Muscle of leg (tissue), 11 donors: ENCODE results near the gene MYO1F. TPM values are rescaled to one million over a fixed set of nuclear protein-coding genes. Genes with fewer than 3 reads are reported as not detected.

Experiments
- DNase-seq: peaks from one replicate; pipeline ENCODE4 v3.0.0; 2013
- H3K27ac ChIP-seq: one replicate; pipeline ENCODE4 v1.5.1; 2013; ENCODE audit warnings: mild to moderate bottlenecking, low read length, control low read depth
- H3K27me3 ChIP-seq: one replicate; pipeline ENCODE4 v1.6.1; 2013; ENCODE audit warnings: low read length; ENCODE audit not compliant: control insufficient read depth, insufficient read depth
- H3K36me3 ChIP-seq: one replicate; pipeline ENCODE4 v1.6.1; 2013; ENCODE audit warnings: low read length; ENCODE audit not compliant: control insufficient read depth, insufficient read depth
- H3K4me1 ChIP-seq: one replicate; pipeline ENCODE4 v1.6.1; 2013; ENCODE audit warnings: low read length; ENCODE audit not compliant: control insufficient read depth, insufficient read depth
- H3K4me3 ChIP-seq: one replicate; pipeline ENCODE4 v1.5.1; 2013; ENCODE audit warnings: low read length, control low read depth
- H3K9me3 ChIP-seq: replicated peaks from 2 replicates; pipeline ENCODE4 v1.6.1; 2013; ENCODE audit warnings: low read depth, low read length; ENCODE audit not compliant: control insufficient read depth
- WGBS: methylation state at CpG from one replicate; pipeline ENCODE4 v1.1.5; 2013; ENCODE audit warnings: missing lambda C conversion rate; ENCODE audit not compliant: insufficient coverage; 5-methylcytosine and 5-hydroxymethylcytosine counted together
- polyA plus RNA-seq, 8 donors: library from polyadenylated mRNA; unstranded; fragments of 120-200 nt; gene quantifications; one replicate each; pipeline versions ENCODE4 v1.2.1 to v1.2.3, GENCODE V29; 2013; ENCODE audit warnings: inconsistent platforms in 1 of 8, low replicate concordance in 1 of 8; ENCODE audit not compliant: insufficient read length in 8 of 8, insufficient read depth in 1 of 8
- total RNA-seq: library from RNA; stranded (reverse); fragments of 120-200 nt; gene quantifications from one replicate; pipeline ENCODE4 v1.2.4, GENCODE V29; 2013

The MYO1F gene
- total and polyA plus RNA-seq, 9 donors: 2.3 to 9.2 (median 5.3) TPM

DNA sequence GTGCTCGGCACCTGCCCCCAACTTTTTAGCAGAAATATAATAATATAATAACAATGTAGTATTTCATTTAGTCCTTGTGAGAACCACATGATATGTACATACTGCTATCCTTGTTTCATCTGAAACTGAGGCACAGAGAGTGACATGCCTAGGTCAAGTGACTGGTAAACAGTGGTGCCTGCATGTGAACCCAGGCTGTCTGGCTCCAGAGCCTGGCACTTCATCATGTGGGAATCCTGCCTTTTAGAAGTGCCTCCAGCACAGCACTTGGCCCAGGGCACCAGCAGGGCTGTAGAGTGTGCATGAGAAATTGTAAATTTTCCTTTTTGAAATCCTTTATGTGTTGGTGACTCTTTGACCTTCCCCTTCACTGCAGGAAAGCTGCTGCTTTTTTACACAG, 102.2 kb downstream of the MYO1F start:
- Histone ChIP-seq H3K36me3 (peaks cover 80% of the 10 kb centered on the region), H3K4me3 (no peak overlapping the region), H3K27me3 (no peaks in the 10 kb centered on the region), H3K4me1 (peaks cover 3% of the 10 kb centered on the region), H3K27ac (no peak overlapping the region), H3K9me3 (no peaks in the 10 kb centered on the region)
- WGBS: no CpG with 5 or more reads among the region's 1 CpG
- DNase-seq: no peak

DNA sequence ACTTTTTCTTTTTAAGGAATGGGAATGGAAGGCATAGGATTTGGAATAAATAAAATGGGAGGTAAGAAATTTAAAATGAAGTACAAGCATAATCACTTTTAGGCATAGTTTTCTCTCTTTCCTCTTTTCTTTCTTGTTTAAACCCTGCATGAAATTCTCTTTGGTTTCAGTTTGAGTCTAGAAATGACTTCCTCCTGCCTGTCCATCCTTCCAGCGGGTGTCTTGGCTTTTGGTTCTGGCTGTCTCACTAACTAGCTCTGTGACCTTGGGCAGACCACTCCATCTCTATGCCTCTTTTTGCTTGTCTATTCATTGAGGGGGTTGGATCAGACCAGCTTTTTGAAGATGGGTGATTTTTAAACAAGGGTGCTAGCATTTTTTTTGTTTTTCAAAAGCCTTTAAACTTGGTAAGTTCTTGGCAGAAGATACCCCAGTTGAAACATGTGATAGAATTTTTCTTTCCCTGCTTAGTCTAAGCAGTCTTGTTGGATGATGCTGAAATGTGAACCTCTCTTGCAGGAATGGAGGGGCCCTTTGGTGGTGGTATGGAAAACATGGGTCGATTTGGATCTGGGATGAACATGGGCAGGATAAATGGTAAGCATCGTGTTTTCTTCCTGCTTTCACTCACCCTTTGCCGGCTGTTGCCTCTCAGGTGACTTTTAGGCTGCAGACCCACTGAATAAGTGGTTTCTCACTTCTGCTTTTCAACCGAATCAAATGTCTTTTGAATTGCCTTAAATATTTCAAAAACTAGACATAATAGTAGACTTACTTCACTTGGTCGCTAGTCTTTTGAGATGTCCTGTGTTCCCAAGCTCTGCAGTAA, 103.4 kb downstream of the MYO1F start:
- peaks cover 87% of the 10 kb centered on the region for H3K36me3 ChIP-seq
- H3K27me3 ChIP-seq: no peaks in the 10 kb centered on the region
- no peak overlapping the region for H3K27ac ChIP-seq
- WGBS: no CpG with 5 or more reads among the region's 6 CpGs
- H3K9me3 ChIP-seq: no peaks in the 10 kb centered on the region
- no peak for DNase-seq
- H3K4me3 ChIP-seq: no peak overlapping the region
- H3K4me1 ChIP-seq: peaks cover 6% of the 10 kb centered on the region

Other genes with a start within 250 kb of the MYO1F start
- gene KANK3, start 234.2 kb downstream of the MYO1F start, total RNA-seq: 12.4 TPM
- 10 to 100 TPM in 6 of 8 donors, 1 to 10 TPM in 2; 9.4 to 18.9 (median 12.1) TPM for gene KANK3, start 234.2 kb downstream of the MYO1F start, polyA plus RNA-seq
- gene ANGPTL4, start 213.3 kb downstream of the MYO1F start, total RNA-seq: 1.2 TPM
- gene ANGPTL4, start 213.3 kb downstream of the MYO1F start, polyA plus RNA-seq: 1 to 10 TPM; 1.3 to 2.2 (median 1.9) TPM
- 9.5 TPM for gene RAB11B, start 187.1 kb downstream of the MYO1F start, total RNA-seq
- gene RAB11B, start 187.1 kb downstream of the MYO1F start, polyA plus RNA-seq: 10 to 100 TPM; 68.6 to 96.3 (median 79.6) TPM
- 19.7 TPM for gene MARCHF2, start 164.1 kb downstream of the MYO1F start, total RNA-seq
- gene MARCHF2, start 164.1 kb downstream of the MYO1F start, polyA plus RNA-seq: 10 to 100 TPM; 14.1 to 17.7 (median 15.9) TPM
- 43.2 TPM for gene HNRNPM, start 132.5 kb downstream of the MYO1F start, total RNA-seq
- 100 to 1,000 TPM; 193 to 262 (median 219) TPM for gene HNRNPM, start 132.5 kb downstream of the MYO1F start, polyA plus RNA-seq
- gene PRAM1, start 74.8 kb downstream of the MYO1F start, total RNA-seq: 0.31 TPM
- gene PRAM1, start 74.8 kb downstream of the MYO1F start, polyA plus RNA-seq: 1 to 10 TPM in 7 of 8 donors, under 1 TPM in 1; 0.86 to 2.1 (median 1.7) TPM
- 2.8 TPM for gene ZNF414, start 63.3 kb downstream of the MYO1F start, total RNA-seq
- 10 to 100 TPM; 13.5 to 19.0 (median 15.3) TPM for gene ZNF414, start 63.3 kb downstream of the MYO1F start, polyA plus RNA-seq
- 28.1 TPM for gene ADAMTS10, start 33.3 kb upstream of the MYO1F start, total RNA-seq
- 10 to 100 TPM; 25.2 to 40.4 (median 33.4) TPM for gene ADAMTS10, start 33.3 kb upstream of the MYO1F start, polyA plus RNA-seq
- gene NFILZ, start 53.2 kb upstream of the MYO1F start, total RNA-seq: not detected
- not detected for gene NFILZ, start 53.2 kb upstream of the MYO1F start, polyA plus RNA-seq
- not detected for gene ACTL9, start 121.4 kb upstream of the MYO1F start, total RNA-seq
- gene ACTL9, start 121.4 kb upstream of the MYO1F start, polyA plus RNA-seq: not detected
- gene OR2Z1, start 144.2 kb upstream of the MYO1F start, total RNA-seq: not detected
- not detected for gene OR2Z1, start 144.2 kb upstream of the MYO1F start, polyA plus RNA-seq